ENCODE measurements around the gene KIAA1328.
"Not testable (repeated sequence)": the region's sequence is repeated elsewhere in the genome, so short reads cannot be mapped to it uniquely, and the experiment has no call there.

KIAA1328 gene

GRCh38 chr18:36885981-36886380, 57.1 kb downstream of the KIAA1328 start:
- no peak for DNase-seq (ENCODE audit: low read depth in 4 of 4, low spot score in 1 of 4)

GRCh38 chr18:36887114-36887513, 58.2 kb downstream of the KIAA1328 start:
- DNase-seq (ENCODE audit: low read depth in 4 of 4, low spot score in 1 of 4): no peak

GRCh38 chr18:36887864-36888263, 58.9 kb downstream of the KIAA1328 start:
- DNase-seq (ENCODE audit: low read depth in 4 of 4, low spot score in 1 of 4): no peak

GRCh38 chr18:36888778-36889177, 59.9 kb downstream of the KIAA1328 start:
- no peak for DNase-seq (ENCODE audit: low read depth in 4 of 4, low spot score in 1 of 4)

GRCh38 chr18:36889321-36889720, 60.4 kb downstream of the KIAA1328 start:
- no peak for DNase-seq (ENCODE audit: low read depth in 4 of 4, low spot score in 1 of 4)

- DNase-seq (ENCODE audit: low read depth in 4 of 4, low spot score in 1 of 4): no peak
Measured at GRCh38 chr18:36889742-36890141, 60.8 kb downstream of the KIAA1328 start.

GRCh38 chr18:36890598-36890997, 61.7 kb downstream of the KIAA1328 start:
- no peak for DNase-seq (ENCODE audit: low read depth in 4 of 4, low spot score in 1 of 4)

GRCh38 chr18:36893227-36893626, 64.3 kb downstream of the KIAA1328 start:
- DNase-seq (ENCODE audit: low read depth in 4 of 4, low spot score in 1 of 4): no peak

- no peak for DNase-seq (ENCODE audit: low read depth in 4 of 4, low spot score in 1 of 4)
Measured at GRCh38 chr18:36895606-36896005, 66.7 kb downstream of the KIAA1328 start.

GRCh38 chr18:36897253-36897652, 68.3 kb downstream of the KIAA1328 start:
- DNase-seq (ENCODE audit: low read depth in 4 of 4, low spot score in 1 of 4): no peak

GRCh38 chr18:36899289-36899688, 70.4 kb downstream of the KIAA1328 start:
- DNase-seq (ENCODE audit: low read depth in 4 of 4, low spot score in 1 of 4): no peak

GRCh38 chr18:36900466-36900865, 71.5 kb downstream of the KIAA1328 start:
- DNase-seq (ENCODE audit: low read depth in 4 of 4, low spot score in 1 of 4): no peak

- DNase-seq (ENCODE audit: low read depth in 4 of 4, low spot score in 1 of 4): no peak
Measured at GRCh38 chr18:36901277-36901701, 72.4 kb downstream of the KIAA1328 start.

GRCh38 chr18:36903215-36903928, 74.4 kb downstream of the KIAA1328 start:
- DNase-seq (ENCODE audit: low read depth in 4 of 4, low spot score in 1 of 4): no peak

GRCh38 chr18:36905571-36905970, 76.6 kb downstream of the KIAA1328 start:
- no peak for DNase-seq (ENCODE audit: low read depth in 4 of 4, low spot score in 1 of 4)

GRCh38 chr18:36909282-36909681, 80.4 kb downstream of the KIAA1328 start:
- not testable (repeated sequence) for DNase-seq (ENCODE audit: low read depth in 4 of 4, low spot score in 1 of 4)

GRCh38 chr18:36912887-36913286, 84.0 kb downstream of the KIAA1328 start:
- no peak for DNase-seq (ENCODE audit: low read depth in 4 of 4, low spot score in 1 of 4)

GRCh38 chr18:36917907-36918306, 89.0 kb downstream of the KIAA1328 start:
- DNase-seq (ENCODE audit: low read depth in 4 of 4, low spot score in 1 of 4): no peak

- DNase-seq (ENCODE audit: low read depth in 4 of 4, low spot score in 1 of 4): no peak
Measured at GRCh38 chr18:36929601-36930000, 100.7 kb downstream of the KIAA1328 start.

GRCh38 chr18:36931106-36931505, 102.2 kb downstream of the KIAA1328 start:
- DNase-seq (ENCODE audit: low read depth in 4 of 4, low spot score in 1 of 4): no peak

- DNase-seq (ENCODE audit: low read depth in 4 of 4, low spot score in 1 of 4): no peak
Measured at GRCh38 chr18:36933552-36933951, 104.6 kb downstream of the KIAA1328 start.

- DNase-seq (ENCODE audit: low read depth in 4 of 4, low spot score in 1 of 4): no peak
Measured at GRCh38 chr18:36934884-36935283, 106.0 kb downstream of the KIAA1328 start.

- no peak for DNase-seq (ENCODE audit: low read depth in 4 of 4, low spot score in 1 of 4)
Measured at GRCh38 chr18:36942264-36942663, 113.3 kb downstream of the KIAA1328 start.
